CD14-positive monocyte (primary cell): ENCODE results near the gene NEDD8. TPM values are rescaled to one million over a fixed set of nuclear protein-coding genes. Genes with fewer than 3 reads are reported as not detected.

Source experiments
- DNase-seq, 3 donors: peaks; one replicate each; pipeline ENCODE4 v3.0.0-alpha.2; 2011 to 2022
- H2AFZ ChIP-seq: 2 replicates; pipeline ENCODE4 v1.6.0; 2012; ENCODE audit warnings: mild to moderate bottlenecking, low read depth, low read length, inconsistent platforms; ENCODE audit not compliant: insufficient read depth, poor library complexity, severe bottlenecking
- H3K27ac ChIP-seq, 2 donors: 1 replicate in 1 of 2; 2 replicates in 1 of 2; pipeline ENCODE4 v1.5.1; 2012 to 2013; ENCODE audit warnings: low read length in 2 of 2, control low read depth in 1 of 2, inconsistent platforms in 1 of 2, low read depth in 1 of 2, mild to moderate bottlenecking in 1 of 2
- H3K27me3 ChIP-seq, 2 donors: one replicate each; pipeline versions ENCODE4 v1.6.0 to v1.6.1; 2011 to 2013; ENCODE audit warnings: low read length in 2 of 2; ENCODE audit not compliant: control insufficient read depth in 2 of 2, insufficient read depth in 2 of 2
- H3K36me3 ChIP-seq, 2 donors: replicated peaks in 1 of 2; 1 replicate in 1 of 2; 2 replicates in 1 of 2; pipeline versions ENCODE4 v1.5.1 to v1.6.1; 2012 to 2013; ENCODE audit warnings: low read length in 2 of 2, control low read depth in 1 of 2, inconsistent platforms in 1 of 2, mild to moderate bottlenecking in 1 of 2; ENCODE audit not compliant: insufficient read depth in 2 of 2, control insufficient read depth in 1 of 2
- H3K4me1 ChIP-seq, 2 donors: 1 replicate in 1 of 2; 2 replicates in 1 of 2; pipeline versions ENCODE4 v1.5.1 to v1.6.1; 2012 to 2013; ENCODE audit warnings: low read length in 2 of 2, control low read depth in 1 of 2, inconsistent platforms in 1 of 2, mild to moderate bottlenecking in 1 of 2, moderate library complexity in 1 of 2; ENCODE audit not compliant: insufficient read depth in 2 of 2, control insufficient read depth in 1 of 2
- H3K4me2 ChIP-seq: replicated peaks from 2 replicates; pipeline ENCODE3; 2012; ENCODE audit warnings: low read length, moderate library complexity, mild to moderate bottlenecking; ENCODE audit not compliant: poor library complexity, severe bottlenecking; ENCODE audit errors: extremely low read depth
- H3K4me3 ChIP-seq, 3 experiments: fragments of 200-600 bp in 1 of 3; sonication (generic) in 1 of 3; replicated peaks in 1 of 3; 1 replicate in 2 of 3; 2 replicates in 1 of 3; pipeline ENCODE4 v1.5.1; 2011 to 2013; ENCODE audit warnings: low read length in 3 of 3, mild to moderate bottlenecking in 3 of 3, control low read depth in 2 of 3, low read depth in 2 of 3, inconsistent platforms in 1 of 3, moderate library complexity in 1 of 3
- H3K79me2 ChIP-seq: 2 replicates; pipeline ENCODE4 v1.6.0; 2012; ENCODE audit warnings: mild to moderate bottlenecking, control low read depth, inconsistent platforms, low read length, moderate library complexity; ENCODE audit not compliant: insufficient read depth
- H3K9ac ChIP-seq: 2 replicates; pipeline ENCODE4 v1.6.0; 2017; ENCODE audit warnings: low read length, mild to moderate bottlenecking; ENCODE audit not compliant: insufficient read depth, poor library complexity, severe bottlenecking
- H3K9me3 ChIP-seq, 2 donors: replicated peaks in 1 of 2; 1 replicate in 1 of 2; 2 replicates in 1 of 2; pipeline versions ENCODE4 v1.5.1 to v1.6.1; 2012 to 2013; ENCODE audit warnings: low read length in 2 of 2, control low read depth in 1 of 2; ENCODE audit not compliant: control insufficient read depth in 1 of 2, insufficient read depth in 1 of 2
- H4K20me1 ChIP-seq: 2 replicates; pipeline ENCODE4 v1.6.0; 2012; ENCODE audit warnings: mild to moderate bottlenecking, low read length, control low read depth, moderate library complexity; ENCODE audit not compliant: insufficient read depth
- H3K27ac Mint-ChIP-seq, 7 donors: one replicate each; pipeline ENCODE4 v1.8.0; 2020; ENCODE audit warnings: mild to moderate bottlenecking in 7 of 7, mixed read lengths in 7 of 7, moderate library complexity in 6 of 7, inconsistent platforms in 2 of 7
- H3K27me3 Mint-ChIP-seq, 3 donors: one replicate each; pipeline ENCODE4 v1.8.0; 2021 to 2022; ENCODE audit warnings: low read depth in 3 of 3, mild to moderate bottlenecking in 3 of 3, mixed read lengths in 3 of 3, moderate library complexity in 3 of 3, inconsistent platforms in 1 of 3
- H3K36me3 Mint-ChIP-seq, 2 donors: one replicate each; pipeline ENCODE4 v1.8.0; 2020; ENCODE audit warnings: mixed read lengths in 2 of 2, inconsistent platforms in 1 of 2, mild to moderate bottlenecking in 1 of 2
- H3K4me1 Mint-ChIP-seq: one replicate; pipeline ENCODE4 v1.8.0; 2020; ENCODE audit warnings: mild to moderate bottlenecking, mixed read lengths
- H3K4me3 Mint-ChIP-seq, 2 donors: one replicate each; pipeline ENCODE4 v1.8.0; 2020; ENCODE audit warnings: mild to moderate bottlenecking in 2 of 2, mixed read lengths in 2 of 2, moderate library complexity in 1 of 2
- H3K9me3 Mint-ChIP-seq, 7 donors: one replicate each; pipeline ENCODE4 v1.8.0; 2020 to 2022; ENCODE audit warnings: mixed read lengths in 7 of 7, mild to moderate bottlenecking in 6 of 7, moderate library complexity in 6 of 7, inconsistent platforms in 2 of 7
- WGBS: methylation state at CpG from one replicate; pipeline ENCODE4 v1.1.5; 2013; ENCODE audit warnings: missing lambda C conversion rate; ENCODE audit not compliant: insufficient coverage; 5-methylcytosine and 5-hydroxymethylcytosine counted together
- intact Hi-C, 2 donors: fragments of 100-400 bp; cut with micrococcal nuclease; formaldehyde crosslinking; loops; one replicate each; pipeline versions ENCODE4 v1.15.0 to v1.15.1; 2023
- polyA plus RNA-seq, 3 donors: library from polyadenylated mRNA; depleted of rRNA in 1 of 3; unstranded in 2 of 3; stranded (reverse) in 1 of 3; fragments of 300-500 nt in 2 of 3; fragments of >200 nt in 1 of 3; fragmentation: Illumina TruSeq in 2 of 3; gene quantifications; 1 replicate in 2 of 3; 2 replicates in 1 of 3; pipeline ENCODE4 v1.2.3, GENCODE V29; 2012 to 2021
- TF ChIP-seq, protein P1 (sequence below): fragments of 200-600 bp; IDR thresholded peaks from one replicate; pipeline ENCODE4 v1.8.0; 2022; ENCODE audit warnings: antibody characterized with exemption, mild to moderate bottlenecking

Gene NEDD8
- polyA plus RNA-seq, 3 donors = 164 to 335 (median 306) TPM

GRCh38 chr14:24213866-24214662 is 18.1 kb downstream of the NEDD8 start:
- peaks cover 35% of the 10 kb centered on the region for H3K4me1 Mint-ChIP-seq
- no peaks in the 10 kb centered on the region for H3K9me3 Mint-ChIP-seq
- intact Hi-C loops = loop anchor here in 1 of 2 donors (10.0 kb wide), 1 partner anchor 91 kb away; the partner anchor contains the start of gene CIDEB

More at GRCh38 chr14:24213866-24214662, 18.1 kb downstream of the NEDD8 start:
- peaks cover 42 to 43% of the 10 kb centered on the region in 2 donors for H3K36me3 Mint-ChIP-seq
- H3K4me2 ChIP-seq = peak overlapping the region; percentile 70
- peak overlapping the region; percentile 95 to 100 (median 99) for H3K27ac Mint-ChIP-seq
- peak overlapping the region; percentile 69 for H2AFZ ChIP-seq
- TF ChIP-seq, protein P1, sequence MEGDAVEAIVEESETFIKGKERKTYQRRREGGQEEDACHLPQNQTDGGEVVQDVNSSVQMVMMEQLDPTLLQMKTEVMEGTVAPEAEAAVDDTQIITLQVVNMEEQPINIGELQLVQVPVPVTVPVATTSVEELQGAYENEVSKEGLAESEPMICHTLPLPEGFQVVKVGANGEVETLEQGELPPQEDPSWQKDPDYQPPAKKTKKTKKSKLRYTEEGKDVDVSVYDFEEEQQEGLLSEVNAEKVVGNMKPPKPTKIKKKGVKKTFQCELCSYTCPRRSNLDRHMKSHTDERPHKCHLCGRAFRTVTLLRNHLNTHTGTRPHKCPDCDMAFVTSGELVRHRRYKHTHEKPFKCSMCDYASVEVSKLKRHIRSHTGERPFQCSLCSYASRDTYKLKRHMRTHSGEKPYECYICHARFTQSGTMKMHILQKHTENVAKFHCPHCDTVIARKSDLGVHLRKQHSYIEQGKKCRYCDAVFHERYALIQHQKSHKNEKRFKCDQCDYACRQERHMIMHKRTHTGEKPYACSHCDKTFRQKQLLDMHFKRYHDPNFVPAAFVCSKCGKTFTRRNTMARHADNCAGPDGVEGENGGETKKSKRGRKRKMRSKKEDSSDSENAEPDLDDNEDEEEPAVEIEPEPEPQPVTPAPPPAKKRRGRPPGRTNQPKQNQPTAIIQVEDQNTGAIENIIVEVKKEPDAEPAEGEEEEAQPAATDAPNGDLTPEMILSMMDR = no peak
- DNase-seq = no peak
- H3K27ac ChIP-seq = peak overlapping the region; percentile 98 to 99
- peaks cover 30 to 36% of the 10 kb centered on the region in 2 donors for H3K4me1 ChIP-seq
- peaks cover 34% of the 10 kb centered on the region for H3K79me2 ChIP-seq
- H3K36me3 ChIP-seq = peaks cover 29 to 41% of the 10 kb centered on the region in 2 donors
- 100% methylated on average over 5 of the region's 7 CpGs for WGBS
- peak overlapping the region; percentile 16 to 84 (median 81) for H3K4me3 ChIP-seq
- H3K27me3 ChIP-seq = no peaks in the 10 kb centered on the region
- H3K9ac ChIP-seq = peak overlapping the region; percentile 96
- H3K9me3 ChIP-seq = no peaks in the 10 kb centered on the region
- peak overlapping the region; percentile 87 to 94 for H3K4me3 Mint-ChIP-seq
- no peaks in the 10 kb centered on the region for H4K20me1 ChIP-seq
- H3K27me3 Mint-ChIP-seq = peaks cover 0 to 4% (median 0%) of the 10 kb centered on the region in 3 donors
